Measurements from ENCODE around the gene ACOT13.

DNA sequence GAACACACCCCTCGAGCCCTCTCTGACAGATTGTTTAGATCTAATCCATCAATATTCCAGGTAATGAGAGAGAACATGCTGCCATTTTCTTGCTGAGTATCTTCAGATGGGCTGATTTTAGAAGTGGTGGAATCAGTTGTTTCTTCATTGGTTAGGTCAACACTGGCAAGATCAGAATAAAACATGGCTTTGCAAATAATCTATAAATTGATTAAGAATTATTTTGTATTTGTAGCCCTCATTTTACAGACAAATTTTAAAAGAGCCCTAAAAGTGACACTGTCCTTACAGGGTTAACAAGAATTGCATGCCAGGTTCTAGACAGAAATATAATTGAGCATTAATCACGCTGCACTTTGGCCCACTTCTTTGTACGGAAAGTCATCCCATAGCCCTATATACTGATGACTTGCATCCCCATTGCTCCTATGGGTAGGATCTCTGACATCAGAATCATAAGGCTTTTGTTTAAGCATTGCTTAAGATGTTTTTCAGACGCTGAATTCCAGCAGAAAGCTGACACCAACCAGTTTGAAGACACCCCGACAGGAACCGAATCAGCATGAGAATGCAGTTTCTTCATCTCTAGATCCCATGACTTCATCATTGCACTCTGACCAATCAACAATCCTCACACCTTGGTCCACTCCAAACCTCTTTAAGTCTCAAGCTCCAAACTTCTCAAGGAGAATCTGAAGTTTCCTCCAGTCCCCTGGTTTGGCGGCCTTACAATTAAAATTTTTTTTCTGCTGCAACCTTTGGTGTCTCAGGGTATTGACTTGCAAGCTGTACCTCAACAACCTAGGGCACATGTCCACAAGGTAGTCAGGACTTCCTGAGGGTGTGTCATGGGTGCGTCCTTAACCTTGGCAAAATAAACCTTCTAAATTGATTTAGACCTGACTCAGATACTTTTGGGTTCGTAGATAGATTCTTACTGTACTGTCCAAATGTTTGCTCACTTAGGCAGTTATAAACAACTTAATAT lies 8.0 kb upstream of the ACOT13 start:
- TF ChIP-seq, protein P1, sequence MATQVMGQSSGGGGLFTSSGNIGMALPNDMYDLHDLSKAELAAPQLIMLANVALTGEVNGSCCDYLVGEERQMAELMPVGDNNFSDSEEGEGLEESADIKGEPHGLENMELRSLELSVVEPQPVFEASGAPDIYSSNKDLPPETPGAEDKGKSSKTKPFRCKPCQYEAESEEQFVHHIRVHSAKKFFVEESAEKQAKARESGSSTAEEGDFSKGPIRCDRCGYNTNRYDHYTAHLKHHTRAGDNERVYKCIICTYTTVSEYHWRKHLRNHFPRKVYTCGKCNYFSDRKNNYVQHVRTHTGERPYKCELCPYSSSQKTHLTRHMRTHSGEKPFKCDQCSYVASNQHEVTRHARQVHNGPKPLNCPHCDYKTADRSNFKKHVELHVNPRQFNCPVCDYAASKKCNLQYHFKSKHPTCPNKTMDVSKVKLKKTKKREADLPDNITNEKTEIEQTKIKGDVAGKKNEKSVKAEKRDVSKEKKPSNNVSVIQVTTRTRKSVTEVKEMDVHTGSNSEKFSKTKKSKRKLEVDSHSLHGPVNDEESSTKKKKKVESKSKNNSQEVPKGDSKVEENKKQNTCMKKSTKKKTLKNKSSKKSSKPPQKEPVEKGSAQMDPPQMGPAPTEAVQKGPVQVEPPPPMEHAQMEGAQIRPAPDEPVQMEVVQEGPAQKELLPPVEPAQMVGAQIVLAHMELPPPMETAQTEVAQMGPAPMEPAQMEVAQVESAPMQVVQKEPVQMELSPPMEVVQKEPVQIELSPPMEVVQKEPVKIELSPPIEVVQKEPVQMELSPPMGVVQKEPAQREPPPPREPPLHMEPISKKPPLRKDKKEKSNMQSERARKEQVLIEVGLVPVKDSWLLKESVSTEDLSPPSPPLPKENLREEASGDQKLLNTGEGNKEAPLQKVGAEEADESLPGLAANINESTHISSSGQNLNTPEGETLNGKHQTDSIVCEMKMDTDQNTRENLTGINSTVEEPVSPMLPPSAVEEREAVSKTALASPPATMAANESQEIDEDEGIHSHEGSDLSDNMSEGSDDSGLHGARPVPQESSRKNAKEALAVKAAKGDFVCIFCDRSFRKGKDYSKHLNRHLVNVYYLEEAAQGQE (IDR thresholded peaks at IDR 0.05; ENCODE audit: insufficient read depth in 1 of 2, low read depth in 2 of 2, low read length in 2 of 2), result no peak
- no peak for TF ChIP-seq TAF1 (IDR thresholded peaks at IDR 0.05; ENCODE audit: borderline replicate concordance, insufficient read depth, low read length)
